Caco-2 (cell line): ENCODE data around the gene GDAP2. TPM values are rescaled to one million over a fixed set of nuclear protein-coding genes. Genes with fewer than 3 reads are reported as not detected.

Source experiments
- BruUV-seq: library from RNA; stranded (reverse); fragments of 400-500 nt; replicated peaks from 2 replicates; lab custom pipeline; 2021; lab: Mats Ljungman, UMichigan
- CTCF ChIA-PET: fragments of 300-600 bp; sonication (Branson Sonifier 250); formaldehyde crosslinking; loops from one replicate; lab custom pipeline; 2022; ENCODE audit warnings: antibody characterized with exemption; lab: Charles Lee
- POLR2A ChIA-PET: fragments of 300-600 bp; sonication (Branson Sonifier 250); formaldehyde crosslinking; loops from one replicate; lab custom pipeline; 2022; ENCODE audit warnings: antibody characterized with exemption; lab: Charles Lee
- DNase-seq, 2 experiments: peaks; one replicate each; pipeline versions ENCODE4 v3.0.0 to v3.0.0-alpha.2; 2020 to 2022
- H3K27me3 ChIP-seq: replicated peaks from 2 replicates; pipeline ENCODE4 v1.6.0; 2011; ENCODE audit warnings: low read length; ENCODE audit not compliant: control insufficient read depth, insufficient read depth
- H3K36me3 ChIP-seq: 2 replicates; pipeline ENCODE4 v1.5.1; 2011; ENCODE audit warnings: low read length; ENCODE audit not compliant: control insufficient read depth, insufficient read depth
- H3K4me1 ChIP-seq: fragments of 250-450 bp; sonication (Bioruptor Pico); 2 replicates; pipeline ENCODE4 v1.5.1; 2020; ENCODE audit warnings: mild to moderate bottlenecking
- H3K4me3 ChIP-seq: 2 replicates; pipeline ENCODE4 v1.5.1; 2011; ENCODE audit warnings: low read depth, mild to moderate bottlenecking, control low read depth, low read length
- H3K9me3 ChIP-seq: fragments of 250-450 bp; sonication (Bioruptor Pico); 2 replicates; pipeline ENCODE4 v1.5.1; 2020; ENCODE audit warnings: mild to moderate bottlenecking, moderate library complexity
- H3K27ac Mint-ChIP-seq: one replicate; pipeline ENCODE4 v1.8.0; 2022; ENCODE audit warnings: mixed read lengths; ENCODE audit not compliant: unreplicated experiment
- H3K27me3 Mint-ChIP-seq: one replicate; pipeline ENCODE4 v1.8.0; 2022; ENCODE audit warnings: mixed read lengths; ENCODE audit not compliant: insufficient read depth, unreplicated experiment
- H3K36me3 Mint-ChIP-seq: one replicate; pipeline ENCODE4 v1.8.0; 2022; ENCODE audit warnings: mild to moderate bottlenecking, mixed read lengths; ENCODE audit not compliant: insufficient read depth, unreplicated experiment
- H3K4me1 Mint-ChIP-seq: one replicate; pipeline ENCODE4 v1.8.0; 2022; ENCODE audit warnings: low read depth, mixed read lengths; ENCODE audit not compliant: unreplicated experiment
- H3K4me3 Mint-ChIP-seq: one replicate; pipeline ENCODE4 v1.8.0; 2022; ENCODE audit warnings: mild to moderate bottlenecking, moderate library complexity, mixed read lengths; ENCODE audit not compliant: unreplicated experiment
- H3K9me3 Mint-ChIP-seq: one replicate; pipeline ENCODE4 v1.8.0; 2022; ENCODE audit warnings: mixed read lengths; ENCODE audit not compliant: unreplicated experiment
- intact Hi-C: fragments of 100-400 bp; cut with micrococcal nuclease; formaldehyde crosslinking; loops from one replicate; pipeline ENCODE4 v1.10.0; 2022; ENCODE audit not compliant: unreplicated experiment
- total RNA-seq: library from RNA; stranded (reverse); gene quantifications from 2 replicates; pipeline ENCODE4 v1.2.3, GENCODE V29; 2022
- TF ChIP-seq, protein P1 (sequence below), 2 experiments: fragments of 200-600 bp in 1 of 2; IDR thresholded peaks; 1 replicate in 1 of 2; 2 replicates in 1 of 2; pipeline versions ENCODE4 v1.5.1 to v1.8.0; 2011 to 2022; ENCODE audit warnings: antibody characterized with exemption in 1 of 2, control low read depth in 1 of 2, inconsistent platforms in 1 of 2, low read depth in 1 of 2, low read length in 1 of 2, mild to moderate bottlenecking in 1 of 2, moderate library complexity in 1 of 2; ENCODE audit not compliant: insufficient read depth in 1 of 2, severe bottlenecking in 1 of 2, unreplicated experiment in 1 of 2

Gene GDAP2
- total RNA-seq, 1 experiment from 2014 or later, result 16.4 TPM

DNA sequence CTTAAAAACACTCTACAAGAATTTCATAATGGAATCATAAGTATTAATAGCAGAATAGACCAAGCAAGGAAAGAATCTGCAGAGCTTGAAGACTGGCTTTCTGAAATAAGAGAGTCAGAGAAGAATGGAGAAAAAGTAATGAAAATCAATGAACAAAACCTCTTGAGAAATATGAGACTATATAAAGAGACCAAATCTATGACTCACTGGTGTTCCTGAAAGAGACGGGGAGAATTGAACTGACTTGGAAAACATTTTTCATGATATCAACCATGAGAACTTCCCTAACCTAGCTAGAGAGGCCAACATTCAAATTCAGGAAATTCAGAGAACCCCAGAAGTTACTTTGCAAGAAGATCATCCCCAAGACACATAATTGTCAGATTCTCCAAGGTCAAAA, 85.6 kb downstream of the GDAP2 start:
- ChIA-PET POLR2A (no interaction called here), CTCF (no interaction called here)
- no TSS peak for BruUV-seq
- no peak for DNase-seq
- no peaks in the 10 kb centered on the region for H3K4me1 Mint-ChIP-seq
- Histone ChIP-seq H3K4me3 (no peak overlapping the region), H3K9me3 (no peaks in the 10 kb centered on the region), H3K27me3 (no peaks in the 10 kb centered on the region), H3K36me3 (no peaks in the 10 kb centered on the region), H3K4me1 (no peaks in the 10 kb centered on the region)
- no peak overlapping the region for H3K4me3 Mint-ChIP-seq
- TF ChIP-seq, protein P1, sequence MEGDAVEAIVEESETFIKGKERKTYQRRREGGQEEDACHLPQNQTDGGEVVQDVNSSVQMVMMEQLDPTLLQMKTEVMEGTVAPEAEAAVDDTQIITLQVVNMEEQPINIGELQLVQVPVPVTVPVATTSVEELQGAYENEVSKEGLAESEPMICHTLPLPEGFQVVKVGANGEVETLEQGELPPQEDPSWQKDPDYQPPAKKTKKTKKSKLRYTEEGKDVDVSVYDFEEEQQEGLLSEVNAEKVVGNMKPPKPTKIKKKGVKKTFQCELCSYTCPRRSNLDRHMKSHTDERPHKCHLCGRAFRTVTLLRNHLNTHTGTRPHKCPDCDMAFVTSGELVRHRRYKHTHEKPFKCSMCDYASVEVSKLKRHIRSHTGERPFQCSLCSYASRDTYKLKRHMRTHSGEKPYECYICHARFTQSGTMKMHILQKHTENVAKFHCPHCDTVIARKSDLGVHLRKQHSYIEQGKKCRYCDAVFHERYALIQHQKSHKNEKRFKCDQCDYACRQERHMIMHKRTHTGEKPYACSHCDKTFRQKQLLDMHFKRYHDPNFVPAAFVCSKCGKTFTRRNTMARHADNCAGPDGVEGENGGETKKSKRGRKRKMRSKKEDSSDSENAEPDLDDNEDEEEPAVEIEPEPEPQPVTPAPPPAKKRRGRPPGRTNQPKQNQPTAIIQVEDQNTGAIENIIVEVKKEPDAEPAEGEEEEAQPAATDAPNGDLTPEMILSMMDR (IDR thresholded peaks at IDR 0.05; ENCODE audit: insufficient read depth in 1 of 2, low read depth in 1 of 2, low read length in 1 of 2, severe bottlenecking in 1 of 2, unreplicated experiment in 1 of 2), result no peak
- H3K27me3 Mint-ChIP-seq, result no peaks in the 10 kb centered on the region
- no peak overlapping the region for H3K27ac Mint-ChIP-seq
- no peaks in the 10 kb centered on the region for H3K36me3 Mint-ChIP-seq
- H3K9me3 Mint-ChIP-seq, result peaks cover 9% of the 10 kb centered on the region
- intact Hi-C loops, result no loop called here

DNA sequence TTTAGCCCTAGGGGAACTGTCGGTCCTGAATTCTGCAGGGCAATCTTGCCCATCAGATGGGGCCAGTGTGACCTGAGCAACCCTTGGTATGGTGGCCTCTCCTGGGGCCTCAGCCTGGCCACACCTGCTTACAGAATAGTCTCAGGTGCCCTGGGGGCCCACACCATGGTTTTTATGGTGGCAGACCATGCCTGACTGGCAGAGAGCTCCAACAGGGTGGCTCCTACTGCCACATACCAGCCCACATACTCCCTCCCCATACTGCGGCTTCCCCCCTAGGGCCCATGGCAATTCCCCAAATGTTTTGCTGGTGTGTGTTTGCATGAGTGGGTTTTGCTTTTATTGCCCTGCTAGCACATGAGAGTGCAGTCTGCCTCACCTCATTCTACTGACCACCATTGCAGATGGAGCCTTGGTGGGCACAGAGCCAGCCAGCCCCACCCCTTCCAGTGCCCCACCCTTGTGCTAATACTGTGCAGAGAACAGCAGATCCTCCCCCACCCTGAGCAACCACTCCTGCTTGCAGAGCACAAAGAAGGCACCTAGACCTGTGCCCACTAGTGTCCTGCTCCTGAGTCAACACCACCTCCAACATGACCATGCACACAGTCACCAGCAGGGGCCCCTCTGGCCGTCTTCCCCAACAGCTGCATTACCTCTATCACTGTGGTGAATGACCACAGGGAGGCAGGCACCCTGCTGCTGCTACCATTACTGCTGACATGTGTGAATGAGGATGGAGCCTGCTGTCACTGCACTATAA, 86.8 kb downstream of the GDAP2 start:
- ChIA-PET CTCF (no interaction called here), POLR2A (no interaction called here)
- intact Hi-C loops, result no loop called here
- Mint-ChIP-seq H3K36me3 (no peaks in the 10 kb centered on the region), H3K27ac (no peak overlapping the region), H3K4me3 (no peak overlapping the region), H3K9me3 (peaks cover 9% of the 10 kb centered on the region), H3K27me3 (no peaks in the 10 kb centered on the region), H3K4me1 (no peaks in the 10 kb centered on the region)
- BruUV-seq, result no TSS peak
- no peaks in the 10 kb centered on the region for H3K9me3 ChIP-seq
- H3K27me3 ChIP-seq, result no peaks in the 10 kb centered on the region
- TF ChIP-seq, protein P1 (IDR thresholded peaks at IDR 0.05; ENCODE audit: insufficient read depth in 1 of 2, low read depth in 1 of 2, low read length in 1 of 2, severe bottlenecking in 1 of 2, unreplicated experiment in 1 of 2), result peak in 1 of 2 experiments; percentile 14
- H3K4me1 ChIP-seq, result no peaks in the 10 kb centered on the region
- no peak overlapping the region for H3K4me3 ChIP-seq
- peak in 1 of 2 experiments; percentile 5 for DNase-seq
- H3K36me3 ChIP-seq, result no peaks in the 10 kb centered on the region

DNA sequence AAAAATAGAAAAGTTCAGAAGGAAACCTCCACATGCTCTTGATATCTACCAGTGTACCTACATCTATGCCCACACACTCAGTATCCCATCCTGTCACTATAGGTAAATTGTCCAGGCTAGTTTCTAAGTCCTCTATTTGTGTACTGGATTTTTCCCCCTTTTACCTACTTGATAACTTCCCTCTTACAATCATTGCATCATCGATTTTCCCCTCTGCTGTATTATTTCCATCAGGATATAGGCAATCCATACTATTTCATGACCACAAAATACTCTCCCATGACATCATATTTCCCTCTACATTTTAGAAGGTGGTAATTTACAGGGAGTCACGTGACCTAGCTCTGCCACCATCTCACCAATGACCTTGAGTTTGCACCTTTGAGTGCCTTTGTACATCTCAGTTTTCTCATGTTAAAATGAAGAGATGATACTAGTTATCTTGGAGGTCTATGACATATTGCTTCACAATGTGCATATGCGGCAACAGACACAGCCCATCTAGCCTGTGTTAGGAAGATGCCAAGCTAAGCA, 88.2 kb downstream of the GDAP2 start:
- ChIA-PET CTCF (no interaction called here), POLR2A (no interaction called here)
- DNase-seq, result no peak
- Histone ChIP-seq H3K27me3 (no peaks in the 10 kb centered on the region), H3K4me3 (no peak overlapping the region), H3K36me3 (no peaks in the 10 kb centered on the region), H3K4me1 (no peaks in the 10 kb centered on the region), H3K9me3 (no peaks in the 10 kb centered on the region)
- Mint-ChIP-seq H3K27me3 (no peaks in the 10 kb centered on the region), H3K36me3 (no peaks in the 10 kb centered on the region), H3K27ac (no peak overlapping the region), H3K4me1 (no peaks in the 10 kb centered on the region), H3K4me3 (no peak overlapping the region), H3K9me3 (peaks cover 9% of the 10 kb centered on the region)
- TF ChIP-seq, protein P1 (IDR thresholded peaks at IDR 0.05; ENCODE audit: insufficient read depth in 1 of 2, low read depth in 1 of 2, low read length in 1 of 2, severe bottlenecking in 1 of 2, unreplicated experiment in 1 of 2), result no peak
- intact Hi-C loops, result no loop called here
- BruUV-seq, result no TSS peak
